H1 (cell line): Measurements from ENCODE around the gene SLC7A9. TPM values are rescaled to one million over a fixed set of nuclear protein-coding genes. Genes with fewer than 3 reads are reported as not detected.

Experiments used
- CTCF ChIA-PET: fragments of 300-600 bp; sonication (Branson Sonifier 250); formaldehyde crosslinking; loops from one replicate; lab custom pipeline; 2021; ENCODE audit not compliant: partially characterized antibody; lab: Charles Lee
- POLR2A ChIA-PET: fragments of 300-600 bp; sonication (Branson Sonifier 250); formaldehyde crosslinking; loops from one replicate; lab custom pipeline; 2021; ENCODE audit warnings: inconsistent platforms; ENCODE audit not compliant: partially characterized antibody; lab: Charles Lee
- DNase-seq, 2 experiments: peaks; one replicate each; pipeline versions ENCODE4 v3.0.0 to v3.0.0-alpha.2; 2010 to 2022; ENCODE audit warnings: low spot score in 2 of 2, low read depth in 1 of 2, mixed read lengths in 1 of 2
- FAIRE-seq: peaks from 2 replicates; lab custom pipeline; 2011; peaks lifted over from hg19 to GRCh38; lab: Jason Lieb, UNC
- H2AFZ ChIP-seq: 2 replicates; pipeline ENCODE4 v1.8.1; 2012; ENCODE audit warnings: low read length, inconsistent platforms
- H2AK5ac ChIP-seq: 2 replicates; pipeline ENCODE4 v1.6.1; 2013; ENCODE audit warnings: low read depth, low read length
- H2BK120ac ChIP-seq: replicated peaks from 2 replicates; pipeline ENCODE3; 2013; ENCODE audit warnings: low read depth, low read length, inconsistent platforms
- H2BK12ac ChIP-seq: 2 replicates; pipeline ENCODE4 v1.6.1; 2013; ENCODE audit warnings: low read depth, low read length
- H2BK15ac ChIP-seq: 2 replicates; pipeline ENCODE4 v1.6.1; 2013; ENCODE audit warnings: low read length
- H2BK20ac ChIP-seq: 2 replicates; pipeline ENCODE4 v1.6.1; 2013; ENCODE audit warnings: low read length
- H2BK5ac ChIP-seq: 2 replicates; pipeline ENCODE4 v1.6.1; 2013; ENCODE audit warnings: low read depth, low read length
- H3K14ac ChIP-seq: 2 replicates; pipeline ENCODE4 v1.6.1; 2013; ENCODE audit warnings: inconsistent platforms; ENCODE audit not compliant: insufficient read length
- H3K18ac ChIP-seq: 2 replicates; pipeline ENCODE4 v1.6.1; 2013; ENCODE audit warnings: low read length; ENCODE audit errors: extremely low read depth
- H3K23ac ChIP-seq: 2 replicates; pipeline ENCODE4 v1.6.1; 2013; ENCODE audit warnings: inconsistent platforms; ENCODE audit not compliant: insufficient read length
- H3K23me2 ChIP-seq: 2 replicates; pipeline ENCODE4 v1.6.1; 2013; ENCODE audit warnings: low read depth, low read length
- H3K27ac ChIP-seq: 2 replicates; pipeline ENCODE4 v1.6.1; 2011; ENCODE audit warnings: low read depth, low read length, inconsistent platforms
- H3K27me3 ChIP-seq, 4 experiments: replicated peaks in 1 of 4; 1 replicate in 1 of 4; 2 replicates in 3 of 4; pipeline versions ENCODE4 v1.6.1 to v1.8.1; 2011 to 2013; ENCODE audit warnings: low read length in 3 of 4, mild to moderate bottlenecking in 3 of 4, inconsistent platforms in 2 of 4, mixed read lengths in 2 of 4, moderate library complexity in 1 of 4; ENCODE audit not compliant: control insufficient read depth in 3 of 4, insufficient read depth in 3 of 4; ENCODE audit errors: extremely low read depth in 1 of 4
- H3K36me3 ChIP-seq, 4 experiments: 2 replicates each; pipeline versions ENCODE4 v1.6.1 to v1.8.1; 2011 to 2013; ENCODE audit warnings: mild to moderate bottlenecking in 4 of 4, low read length in 3 of 4, moderate library complexity in 2 of 4, control low read depth in 1 of 4, inconsistent platforms in 1 of 4; ENCODE audit not compliant: insufficient read depth in 4 of 4, control insufficient read depth in 2 of 4
- H3K4ac ChIP-seq: replicated peaks from 2 replicates; pipeline ENCODE3; 2013; ENCODE audit warnings: low read length, low read depth, mixed read lengths, inconsistent platforms; ENCODE audit not compliant: insufficient read length
- H3K4me1 ChIP-seq, 4 experiments: replicated peaks in 1 of 4; 1 replicate in 1 of 4; 2 replicates in 3 of 4; pipeline versions ENCODE4 v1.6.1 to v1.8.1; 2011 to 2013; ENCODE audit warnings: low read length in 3 of 4, inconsistent platforms in 2 of 4, mixed read lengths in 1 of 4; ENCODE audit not compliant: insufficient read depth in 4 of 4, control insufficient read depth in 3 of 4
- H3K4me2 ChIP-seq, 2 experiments: 2 replicates each; pipeline versions ENCODE4 v1.6.1 to v1.8.1; 2011 to 2013; ENCODE audit warnings: low read depth in 2 of 2, low read length in 2 of 2, control low read depth in 1 of 2, inconsistent platforms in 1 of 2, mild to moderate bottlenecking in 1 of 2; ENCODE audit not compliant: insufficient read depth in 1 of 2
- H3K4me3 ChIP-seq, 4 experiments: fragments of 200-600, 300-600 bp in 1 of 4; sonication (generic), shearing (Covaris generic), sonication (Bioruptor Twin) in 1 of 4; 2 replicates each; pipeline versions ENCODE4 v1.5.1 to v1.8.1; 2011 to 2016; ENCODE audit warnings: low read length in 4 of 4, low read depth in 3 of 4, control low read depth in 2 of 4, inconsistent platforms in 2 of 4, mild to moderate bottlenecking in 2 of 4, mixed read lengths in 1 of 4, moderate library complexity in 1 of 4; ENCODE audit not compliant: insufficient read depth in 2 of 4; ENCODE audit errors: extremely low read depth in 1 of 4
- H3K56ac ChIP-seq: replicated peaks from 2 replicates; pipeline ENCODE3; 2013; ENCODE audit warnings: low read depth, mild to moderate bottlenecking, mixed read lengths, low read length, inconsistent platforms; ENCODE audit not compliant: insufficient read length
- H3K79me1 ChIP-seq: 2 replicates; pipeline ENCODE4 v1.6.1; 2013; ENCODE audit warnings: low read depth, low read length, control low read depth
- H3K79me2 ChIP-seq, 2 experiments: 2 replicates each; pipeline versions ENCODE4 v1.6.1 to v1.8.1; 2012 to 2013; ENCODE audit warnings: low read length in 2 of 2, mild to moderate bottlenecking in 2 of 2, inconsistent platforms in 1 of 2; ENCODE audit not compliant: insufficient read depth in 2 of 2, control insufficient read depth in 1 of 2
- H3K9ac ChIP-seq, 4 experiments: replicated peaks in 1 of 4; 1 replicate in 1 of 4; 2 replicates in 3 of 4; pipeline versions ENCODE4 v1.6.1 to v1.8.1; 2011 to 2013; ENCODE audit warnings: low read depth in 3 of 4, low read length in 3 of 4, control low read depth in 2 of 4, mild to moderate bottlenecking in 2 of 4, moderate library complexity in 2 of 4, inconsistent platforms in 1 of 4; ENCODE audit errors: extremely low read depth in 1 of 4
- H3K9me3 ChIP-seq, 2 experiments: 2 replicates each; pipeline versions ENCODE4 v1.6.1 to v1.8.1; 2012 to 2013; ENCODE audit warnings: mild to moderate bottlenecking in 2 of 2, moderate library complexity in 2 of 2, control low read depth in 1 of 2, inconsistent platforms in 1 of 2, low read depth in 1 of 2, low read length in 1 of 2, mixed read lengths in 1 of 2; ENCODE audit not compliant: insufficient read depth in 2 of 2
- H4K20me1 ChIP-seq, 2 experiments: replicated peaks in 1 of 2; 2 replicates each; pipeline versions ENCODE3 to v1.8.1; 2011 to 2013; ENCODE audit warnings: inconsistent platforms in 2 of 2, low read length in 2 of 2, mild to moderate bottlenecking in 1 of 2; ENCODE audit not compliant: insufficient read depth in 2 of 2, control insufficient read depth in 1 of 2
- H4K5ac ChIP-seq: 2 replicates; pipeline ENCODE4 v1.6.1; 2013; ENCODE audit warnings: low read length, low read depth, mixed read lengths, inconsistent platforms; ENCODE audit not compliant: insufficient read length
- H4K8ac ChIP-seq: 2 replicates; pipeline ENCODE4 v1.8.0; 2013; ENCODE audit warnings: mild to moderate bottlenecking, moderate library complexity, low read length, inconsistent platforms; ENCODE audit not compliant: insufficient read depth; ENCODE audit errors: extremely low read depth
- H4K91ac ChIP-seq: replicated peaks from 2 replicates; pipeline ENCODE3; 2013; ENCODE audit warnings: low read length, mixed read lengths, inconsistent platforms; ENCODE audit not compliant: insufficient read length
- CBX8 ChIP-seq: fragments of 300-800, 300-1000 bp; sonication (generic); IDR thresholded peaks from 2 replicates; pipeline ENCODE4 v1.7.1; 2016; ENCODE audit warnings: low read depth, low read length, borderline replicate concordance
- GTF2F1 ChIP-seq: IDR thresholded peaks from 2 replicates; pipeline ENCODE4 v1.6.1; 2012; ENCODE audit warnings: low read depth, low read length, improper control_type of control experiment, borderline replicate concordance
- HDAC2 ChIP-seq, 2 experiments: fragments of 300-600 bp in 1 of 2; sonication (generic) in 1 of 2; IDR thresholded peaks; 2 replicates each; pipeline ENCODE4 v1.6.1; 2011 to 2012; ENCODE audit warnings: low read depth in 2 of 2, low read length in 2 of 2, mild to moderate bottlenecking in 2 of 2, moderate library complexity in 2 of 2, borderline replicate concordance in 1 of 2, inconsistent platforms in 1 of 2
- JUND ChIP-seq: IDR thresholded peaks from 2 replicates; pipeline ENCODE4 v1.6.1; 2011; ENCODE audit warnings: mild to moderate bottlenecking, improper control_type of control experiment, low read length
- RBBP5 ChIP-seq: IDR thresholded peaks from 2 replicates; pipeline ENCODE4 v1.7.1; 2012; ENCODE audit warnings: low read depth, mild to moderate bottlenecking, inconsistent platforms, low read length, moderate library complexity, borderline replicate concordance
- SIN3A ChIP-seq, 2 experiments: IDR thresholded peaks in 1 of 2; conservative IDR thresholded peaks in 1 of 2; 2 replicates each; pipeline ENCODE4 v1.6.1; 2011 to 2012; ENCODE audit warnings: low read length in 2 of 2, improper control_type of control experiment in 1 of 2, low read depth in 1 of 2, mild to moderate bottlenecking in 1 of 2
- SRF ChIP-seq: IDR thresholded peaks from 2 replicates; pipeline ENCODE4 v1.6.1; 2011; ENCODE audit warnings: mild to moderate bottlenecking, low read depth, low read length, moderate library complexity
- WGBS, 2 experiments: shearing (Covaris generic) in 1 of 2; methylation state at CpG; one replicate each; pipeline versions ENCODE4 v1.1.6 to v1.1.7; 2013 to 2015; ENCODE audit warnings: low lambda C conversion rate in 2 of 2, mixed read lengths in 2 of 2, inconsistent platforms in 1 of 2, low coverage in 1 of 2, missing lambda C conversion rate in 1 of 2; ENCODE audit not compliant: insufficient replicate concordance in 2 of 2, insufficient coverage in 1 of 2, insufficient read length in 1 of 2; ENCODE audit errors: extremely low coverage in 1 of 2, missing lambda C conversion rate in 1 of 2; 5-methylcytosine and 5-hydroxymethylcytosine counted together
- polyA plus RNA-seq, 7 experiments: library from polyadenylated mRNA; depleted of rRNA in 3 of 7; stranded (reverse) in 5 of 7; unstranded in 2 of 7; fragments of >200 nt in 5 of 7; fragments of 200-250 nt in 2 of 7; gene quantifications; 1 replicate in 5 of 7; 2 replicates in 1 of 7; 4 replicates in 1 of 7; pipeline versions ENCODE4 v1.2.1 to v1.2.3, GENCODE V29; 2011 to 2013; ENCODE audit warnings: missing spikeins in 2 of 7, mixed read lengths in 2 of 7
- total RNA-seq: library from RNA; stranded (reverse); fragmentation: NEBNext Ultra II Directional; extraction: Animal tissue kit (Norgen Biotek cat#: 25700); gene quantifications from 2 replicates; pipeline ENCODE4 v1.2.1, GENCODE V29; 2021
- TF ChIP-seq, protein P1 (sequence below): IDR thresholded peaks from 2 replicates; pipeline ENCODE4 v1.6.1; 2012; ENCODE audit warnings: inconsistent platforms

The SLC7A9 gene
- total and polyA plus RNA-seq, 2 of the 8 experiments (the other 6 are each of a cell fraction or from before 2014, with no cell fraction given): 0.15 TPM; not detected in 1

DNA sequence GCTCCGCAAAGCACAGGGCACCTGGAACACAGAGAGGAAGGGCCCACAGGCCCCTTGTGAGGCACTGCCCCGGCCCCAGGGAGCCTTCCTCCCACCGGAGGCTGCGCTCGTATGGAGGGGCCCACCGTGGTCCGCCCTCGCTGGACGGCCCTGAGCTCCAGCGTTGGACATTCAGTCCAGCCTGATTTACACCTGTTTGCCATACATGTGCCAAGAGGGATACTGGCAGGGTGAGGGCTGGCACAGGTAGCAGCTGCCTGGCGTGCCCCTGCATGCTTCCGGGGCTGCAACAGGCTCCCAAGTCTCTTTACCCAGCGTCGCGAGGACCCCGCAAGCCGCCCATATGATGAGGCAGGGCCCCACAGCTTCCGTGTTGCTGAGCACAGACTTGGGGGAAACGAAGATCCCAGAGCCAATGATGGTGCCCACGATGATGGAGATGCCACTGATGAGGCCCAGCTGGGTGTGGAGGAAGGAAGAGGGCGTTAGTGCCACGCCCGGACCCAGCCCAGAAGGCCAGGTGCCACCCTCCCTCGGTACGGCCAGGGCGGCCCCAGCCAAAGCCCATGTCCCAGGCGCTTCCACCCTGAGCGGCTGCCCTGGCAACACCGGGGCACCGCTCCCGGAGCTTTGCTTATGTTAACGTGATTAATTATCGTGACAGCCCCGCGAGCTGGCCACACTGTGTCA is 5.1 kb downstream of the SLC7A9 start:
- H2BK120ac ChIP-seq: no peak overlapping the region
- no peak overlapping the region for H3K9ac ChIP-seq
- no peak overlapping the region for H3K27ac ChIP-seq
- H3K36me3 ChIP-seq: no peaks in the 10 kb centered on the region
- H2BK12ac ChIP-seq: no peak overlapping the region
- H3K56ac ChIP-seq: no peak overlapping the region
- peak overlapping the region; percentile 66; the same call in 1 of the 2 replicates for H4K8ac ChIP-seq
- no peak overlapping the region for H2BK5ac ChIP-seq
- no peak overlapping the region for H3K4me3 ChIP-seq
- no peak overlapping the region for H4K91ac ChIP-seq
- no peak overlapping the region for H3K14ac ChIP-seq
- ChIA-PET CTCF (interaction anchor here (0.9 to 1.5 kb wide), 2 partner anchors 9 to 10 kb away, joined by 3 to 6 read pairs; no protein-coding TSS in a partner anchor), POLR2A (no interaction called here)
- H3K23ac ChIP-seq: no peak overlapping the region
- no peak overlapping the region for H2BK15ac ChIP-seq
- no peak overlapping the region for H3K4ac ChIP-seq
- WGBS, 2 experiments: 92% methylated on average over 32 of the region's 35 CpGs; no CpG with 5 or more reads in 1 of the 2 experiments
- no peaks in the 10 kb centered on the region for H3K9me3 ChIP-seq
- FAIRE-seq (no peak), DNase-seq (no peak)
- no peaks in the 10 kb centered on the region for H3K79me1 ChIP-seq
- H3K18ac ChIP-seq: no peak overlapping the region
- no peaks in the 10 kb centered on the region for H3K27me3 ChIP-seq
- no peak overlapping the region for H3K4me2 ChIP-seq
- H4K5ac ChIP-seq: no peak overlapping the region
- H2BK20ac ChIP-seq: no peak overlapping the region
- no peak overlapping the region for H2AFZ ChIP-seq
- no peaks in the 10 kb centered on the region; a peak in 2 of 7 replicates for H3K4me1 ChIP-seq
- H4K20me1 ChIP-seq: no peaks in the 10 kb centered on the region
- TF ChIP-seq SRF: no peak
- no peak for TF ChIP-seq CBX8
- TF ChIP-seq, protein P1, sequence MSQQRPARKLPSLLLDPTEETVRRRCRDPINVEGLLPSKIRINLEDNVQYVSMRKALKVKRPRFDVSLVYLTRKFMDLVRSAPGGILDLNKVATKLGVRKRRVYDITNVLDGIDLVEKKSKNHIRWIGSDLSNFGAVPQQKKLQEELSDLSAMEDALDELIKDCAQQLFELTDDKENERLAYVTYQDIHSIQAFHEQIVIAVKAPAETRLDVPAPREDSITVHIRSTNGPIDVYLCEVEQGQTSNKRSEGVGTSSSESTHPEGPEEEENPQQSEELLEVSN: no peak
- no peak for TF ChIP-seq SIN3A (conservative IDR thresholded peaks at IDR 0.05 in 1 of 2, IDR thresholded peaks at IDR 0.05 in 1 of 2; ENCODE audit: low read depth in 1 of 2, low read length in 2 of 2)
- TF ChIP-seq JUND: no peak
- TF ChIP-seq RBBP5: no peak
- TF ChIP-seq GTF2F1: no peak
- TF ChIP-seq HDAC2 (IDR thresholded peaks at IDR 0.05; ENCODE audit: borderline replicate concordance in 1 of 2, low read depth in 2 of 2, low read length in 2 of 2): no peak
- H3K79me2 ChIP-seq: no peaks in the 10 kb centered on the region
- H2AK5ac ChIP-seq: no peak overlapping the region
- H3K23me2 ChIP-seq: no peaks in the 10 kb centered on the region
